Kidney epithelial cell (primary cell): ENCODE measurements around the gene KMT2D. TPM values are rescaled to one million over a fixed set of nuclear protein-coding genes. Genes with fewer than 3 reads are reported as not detected.

Experiments used
- DNase-seq: peaks from one replicate; pipeline ENCODE4 v3.0.0-alpha.2; 2010; ENCODE audit warnings: low read depth
- H3K27me3 ChIP-seq: 2 replicates; pipeline ENCODE4 v1.6.0; 2011; ENCODE audit warnings: low read length; ENCODE audit not compliant: control insufficient read depth, insufficient read depth
- H3K36me3 ChIP-seq: 2 replicates; pipeline ENCODE4 v1.5.1; 2011; ENCODE audit warnings: low read length; ENCODE audit not compliant: control insufficient read depth, insufficient read depth
- H3K4me3 ChIP-seq: 2 replicates; pipeline ENCODE4 v1.5.1; 2011; ENCODE audit warnings: low read depth, mild to moderate bottlenecking, control low read depth, low read length
- CTCF ChIP-seq: IDR thresholded peaks from 2 replicates; pipeline ENCODE4 v1.5.1; 2011; ENCODE audit warnings: mild to moderate bottlenecking, moderate library complexity, low read length, control low read depth, inconsistent platforms; ENCODE audit not compliant: insufficient read depth, poor library complexity, severe bottlenecking
- total RNA-seq: library from RNA; depleted of rRNA; stranded (reverse); fragments of >200 nt; gene quantifications from 2 replicates; pipeline ENCODE4 v1.2.3, GENCODE V29; 2015

Gene KMT2D
- total RNA-seq, 1 donor from 2014 or later, result 71.8 TPM

GRCh38 chr12:49048953-49049352 lies 11.6 kb downstream of the KMT2D start:
- TF ChIP-seq CTCF, result no peak
- DNase-seq, result no peak
- no peaks in the 10 kb centered on the region for H3K27me3 ChIP-seq
- no peak overlapping the region for H3K4me3 ChIP-seq
- peaks cover 8% of the 10 kb centered on the region for H3K36me3 ChIP-seq

- TF ChIP-seq CTCF, result no peak
- Histone ChIP-seq H3K27me3 (no peaks in the 10 kb centered on the region), H3K36me3 (peaks cover 11% of the 10 kb centered on the region), H3K4me3 (no peak overlapping the region)
- no peak for DNase-seq
These were observed 14.3 kb downstream of the KMT2D start for GRCh38 chr12:49046129-49046895.

- no peak for TF ChIP-seq CTCF
- DNase-seq, result no peak
- H3K27me3 ChIP-seq, result no peaks in the 10 kb centered on the region
- peaks cover 8% of the 10 kb centered on the region for H3K36me3 ChIP-seq
- H3K4me3 ChIP-seq, result no peak overlapping the region
These were observed 15.9 kb downstream of the KMT2D start for GRCh38 chr12:49044660-49045059.

GRCh38 chr12:49043856-49044258 lies 16.7 kb downstream of the KMT2D start:
- H3K36me3 ChIP-seq, result peaks cover 9% of the 10 kb centered on the region
- H3K27me3 ChIP-seq, result no peaks in the 10 kb centered on the region
- no peak for DNase-seq
- no peak overlapping the region for H3K4me3 ChIP-seq
- peak; percentile 68 for TF ChIP-seq CTCF

- no peak overlapping the region for H3K4me3 ChIP-seq
- H3K36me3 ChIP-seq, result peaks cover 8% of the 10 kb centered on the region
- no peaks in the 10 kb centered on the region for H3K27me3 ChIP-seq
- TF ChIP-seq CTCF, result no peak
- no peak for DNase-seq
These were observed 17.4 kb downstream of the KMT2D start for GRCh38 chr12:49043241-49043640.

- no peak for TF ChIP-seq CTCF
- DNase-seq, result no peak
- no peak overlapping the region for H3K4me3 ChIP-seq
- H3K27me3 ChIP-seq, result no peaks in the 10 kb centered on the region
- peaks cover 10% of the 10 kb centered on the region for H3K36me3 ChIP-seq
These were observed 18.6 kb downstream of the KMT2D start for GRCh38 chr12:49041881-49042484.
